ENCODE data around the gene PIGQ. TPM values are rescaled to one million over a fixed set of nuclear protein-coding genes. Genes with fewer than 3 reads are reported as not detected.

Gene PIGQ
- total RNA-seq, 1 experiment from 2014 or later = 45.6 TPM

DNA sequence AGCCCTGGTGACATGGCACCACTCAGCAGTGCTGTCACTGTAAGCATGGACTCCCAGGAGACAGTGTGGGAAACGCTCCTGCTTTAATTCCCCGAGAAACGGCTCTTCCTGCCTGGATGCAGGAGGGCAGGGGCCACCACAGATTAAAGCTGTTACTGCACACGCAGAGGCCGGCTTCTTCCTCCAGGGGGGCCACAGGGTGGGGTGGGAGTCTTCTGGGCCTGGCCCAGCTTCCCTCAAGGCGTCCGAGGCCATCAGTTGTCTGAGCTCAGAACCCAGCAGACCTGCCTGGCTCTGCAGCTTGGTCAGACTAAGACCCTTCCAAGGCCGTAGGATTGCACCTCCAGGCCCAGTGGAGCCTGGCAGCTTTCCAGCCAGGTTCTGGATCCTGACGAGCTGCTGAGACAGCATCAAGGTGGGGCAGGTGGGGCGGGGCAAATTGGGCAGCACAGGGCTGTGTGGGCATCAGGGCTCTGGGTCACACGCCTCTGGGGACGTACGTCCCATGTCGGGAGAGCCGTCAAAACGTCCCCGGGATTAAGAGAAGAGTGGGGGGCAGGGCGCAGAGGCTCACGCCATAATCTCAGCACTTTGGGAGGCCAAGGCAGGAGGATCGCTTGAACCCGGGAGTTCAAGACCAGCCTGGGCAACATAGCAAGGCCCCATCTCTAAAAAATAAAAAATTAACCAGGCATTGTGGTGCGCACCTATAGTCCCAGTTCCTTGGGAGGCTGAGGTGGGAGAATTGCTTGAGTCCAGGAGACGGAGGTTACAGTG, 47.3 kb upstream of the PIGQ start:
- BruUV-seq (replicated peaks) = no TSS peak

DNA sequence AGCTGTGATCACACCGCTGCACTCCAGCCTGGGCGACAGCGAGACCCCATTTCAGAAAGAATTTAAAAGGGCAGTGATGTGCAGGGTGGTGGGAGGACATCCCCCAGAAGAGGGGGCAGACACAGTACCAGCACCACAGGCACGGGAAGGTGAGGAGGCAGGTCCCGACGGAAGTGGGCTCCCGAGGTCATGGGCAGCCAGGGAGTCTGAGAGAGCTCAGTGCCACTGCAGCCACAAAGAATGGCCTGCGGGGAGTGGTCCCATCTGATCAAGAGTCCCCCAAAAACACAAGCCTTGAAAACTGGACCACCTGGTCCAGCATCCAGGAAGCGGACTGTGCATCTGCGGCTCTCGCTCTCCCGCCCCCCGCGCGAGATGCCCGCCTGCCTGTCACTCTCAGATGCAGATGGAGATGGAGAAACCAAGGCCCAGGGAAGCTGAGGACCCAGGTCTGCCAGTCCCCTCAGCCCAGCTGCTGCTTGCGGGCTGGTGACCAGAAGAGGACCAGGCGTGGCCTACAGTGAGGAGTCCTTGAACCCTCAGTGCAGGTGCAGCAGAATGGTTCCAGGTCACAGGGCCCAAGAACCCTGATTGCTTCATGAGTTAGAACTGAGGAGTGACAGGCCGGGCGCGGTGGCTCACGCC, 46.5 kb upstream of the PIGQ start:
- DNase-seq (ENCODE audit: unreplicated experiment) = no peak
- Mint-ChIP-seq H3K27ac (ENCODE audit: low read depth, unreplicated experiment) (no peak overlapping the region), H3K9me3 (ENCODE audit: unreplicated experiment) (no peaks in the 10 kb centered on the region), H3K4me1 (ENCODE audit: insufficient read depth, unreplicated experiment) (peaks cover 8% of the 10 kb centered on the region), H3K36me3 (ENCODE audit: insufficient read depth, unreplicated experiment) (peaks cover 41% of the 10 kb centered on the region), H3K27me3 (ENCODE audit: insufficient read depth, unreplicated experiment) (no peaks in the 10 kb centered on the region), H3K4me3 (ENCODE audit: unreplicated experiment) (no peak overlapping the region)
- no TSS peak for BruUV-seq (replicated peaks)
- intact Hi-C loops (cut with micrococcal nuclease) = loop anchor here (10.0 kb wide), 1 partner anchor 98 kb away; the partner anchor contains the start of gene RAB11FIP3
- ChIA-PET POLR2A (interaction anchor here (0.6 kb wide), 1 partner anchor 129 kb away, joined by 3 read pairs; no protein-coding TSS in a partner anchor), CTCF (no interaction called here)
- TF ChIP-seq, protein P1, sequence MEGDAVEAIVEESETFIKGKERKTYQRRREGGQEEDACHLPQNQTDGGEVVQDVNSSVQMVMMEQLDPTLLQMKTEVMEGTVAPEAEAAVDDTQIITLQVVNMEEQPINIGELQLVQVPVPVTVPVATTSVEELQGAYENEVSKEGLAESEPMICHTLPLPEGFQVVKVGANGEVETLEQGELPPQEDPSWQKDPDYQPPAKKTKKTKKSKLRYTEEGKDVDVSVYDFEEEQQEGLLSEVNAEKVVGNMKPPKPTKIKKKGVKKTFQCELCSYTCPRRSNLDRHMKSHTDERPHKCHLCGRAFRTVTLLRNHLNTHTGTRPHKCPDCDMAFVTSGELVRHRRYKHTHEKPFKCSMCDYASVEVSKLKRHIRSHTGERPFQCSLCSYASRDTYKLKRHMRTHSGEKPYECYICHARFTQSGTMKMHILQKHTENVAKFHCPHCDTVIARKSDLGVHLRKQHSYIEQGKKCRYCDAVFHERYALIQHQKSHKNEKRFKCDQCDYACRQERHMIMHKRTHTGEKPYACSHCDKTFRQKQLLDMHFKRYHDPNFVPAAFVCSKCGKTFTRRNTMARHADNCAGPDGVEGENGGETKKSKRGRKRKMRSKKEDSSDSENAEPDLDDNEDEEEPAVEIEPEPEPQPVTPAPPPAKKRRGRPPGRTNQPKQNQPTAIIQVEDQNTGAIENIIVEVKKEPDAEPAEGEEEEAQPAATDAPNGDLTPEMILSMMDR (IDR thresholded peaks at IDR 0.05; ENCODE audit: unreplicated experiment) = no peak

More for the DNA sequence above, 47.3 kb upstream of the PIGQ start:
- H3K9me3 Mint-ChIP-seq (ENCODE audit: unreplicated experiment) = no peaks in the 10 kb centered on the region
- peak; percentile 14 for DNase-seq (ENCODE audit: unreplicated experiment)
- H3K36me3 Mint-ChIP-seq (ENCODE audit: insufficient read depth, unreplicated experiment) = peaks cover 41% of the 10 kb centered on the region
- H3K27me3 Mint-ChIP-seq (ENCODE audit: insufficient read depth, unreplicated experiment) = no peaks in the 10 kb centered on the region
- TF ChIP-seq, protein P1 (IDR thresholded peaks at IDR 0.05; ENCODE audit: unreplicated experiment) = no peak
- no peak overlapping the region for H3K27ac Mint-ChIP-seq (ENCODE audit: low read depth, unreplicated experiment)
- no peak overlapping the region for H3K4me3 Mint-ChIP-seq (ENCODE audit: unreplicated experiment)
- CTCF ChIA-PET = no interaction called here
- intact Hi-C loops (cut with micrococcal nuclease) = loop anchor here (10.0 kb wide), 1 partner anchor 98 kb away; the partner anchor contains the start of gene RAB11FIP3
- peaks cover 8% of the 10 kb centered on the region for H3K4me1 Mint-ChIP-seq (ENCODE audit: insufficient read depth, unreplicated experiment)
- POLR2A ChIA-PET = no interaction called here

DNA sequence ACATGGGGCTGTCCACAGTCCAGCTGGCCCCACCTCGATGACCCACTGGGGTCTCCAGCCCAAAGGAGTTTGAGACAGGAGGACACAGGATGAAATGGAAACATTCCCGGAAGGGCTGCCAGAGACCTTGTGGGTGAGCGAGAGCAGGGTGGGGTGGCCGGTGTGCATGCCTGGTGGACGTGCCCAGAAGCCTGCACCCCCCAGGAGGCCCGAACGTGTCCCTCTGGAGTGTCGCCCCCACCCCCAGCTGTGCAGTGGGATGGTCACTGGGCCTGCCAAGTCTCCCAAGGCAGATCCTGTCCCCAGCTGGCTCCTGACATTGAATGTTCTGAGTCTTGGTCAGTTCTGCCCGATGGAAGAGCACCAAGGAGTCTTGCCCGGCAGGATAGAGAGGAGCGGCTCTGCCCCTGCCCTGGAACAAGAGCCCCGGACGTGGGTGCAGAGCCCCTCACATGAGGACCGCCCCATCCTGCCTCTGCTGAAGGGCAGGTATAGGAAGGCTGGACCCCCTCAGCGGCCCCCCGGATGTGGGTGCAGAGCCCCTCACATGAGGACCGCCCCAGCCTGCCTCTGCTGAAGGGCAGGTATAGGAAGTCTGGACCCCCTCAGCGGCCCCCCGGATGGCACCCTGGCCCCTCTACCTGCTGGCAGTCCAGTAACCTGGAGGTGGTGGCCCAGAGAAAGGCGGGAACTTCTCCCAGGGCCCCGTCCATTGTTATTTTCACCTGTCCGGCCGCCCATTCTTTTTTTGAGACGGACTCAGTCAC, 45.3 kb upstream of the PIGQ start:
- Mint-ChIP-seq H3K36me3 (ENCODE audit: insufficient read depth, unreplicated experiment) (peaks cover 38% of the 10 kb centered on the region), H3K27ac (ENCODE audit: low read depth, unreplicated experiment) (no peak overlapping the region), H3K4me1 (ENCODE audit: insufficient read depth, unreplicated experiment) (peaks cover 8% of the 10 kb centered on the region), H3K4me3 (ENCODE audit: unreplicated experiment) (no peak overlapping the region), H3K27me3 (ENCODE audit: insufficient read depth, unreplicated experiment) (no peaks in the 10 kb centered on the region), H3K9me3 (ENCODE audit: unreplicated experiment) (no peaks in the 10 kb centered on the region)
- ChIA-PET POLR2A (interaction anchor here (1.1 kb wide), 1 partner anchor 17 kb away, joined by 3 read pairs; no protein-coding TSS in a partner anchor), CTCF (interaction anchor here (0.6 to 0.7 kb wide), 2 partner anchors 68 to 441 kb away, joined by 3 read pairs; no protein-coding TSS in a partner anchor)
- no TSS peak for BruUV-seq (replicated peaks)
- intact Hi-C loops (cut with micrococcal nuclease) = loop anchor here (1.0 to 10.0 kb wide), 2 partner anchors 100 to 132 kb away; partner anchors contain the start of gene RAB11FIP3
- DNase-seq (ENCODE audit: unreplicated experiment) = no peak
- TF ChIP-seq, protein P1 (IDR thresholded peaks at IDR 0.05; ENCODE audit: unreplicated experiment) = no peak
